NCI-H146 treated with DMSO at 0.1 percent for 48 hours (cell line): ENCODE data around the gene ZMYM5.
"Not testable (repeated sequence)": the region's sequence is repeated elsewhere in the genome, so short reads cannot be mapped to it uniquely, and the experiment has no call there.

Experiments used
- DNase-seq: peaks from one replicate; lab custom pipeline; 2025; ENCODE audit not compliant: unreplicated experiment; lab: John Stamatoyannopoulos, UW

Gene ZMYM5

GRCh38 chr13:19863323-19864023, at the start of gene ZMYM5:
ZMYM5 (minus strand) TSS chr13:19863649; CDS start chr13:19852180, 11,469 bp downstream.
- DNase-seq = peak; percentile 82

- no peak for DNase-seq
These were observed 47.1 kb upstream of the ZMYM5 start for GRCh38 chr13:19910336-19911072.

DNA sequence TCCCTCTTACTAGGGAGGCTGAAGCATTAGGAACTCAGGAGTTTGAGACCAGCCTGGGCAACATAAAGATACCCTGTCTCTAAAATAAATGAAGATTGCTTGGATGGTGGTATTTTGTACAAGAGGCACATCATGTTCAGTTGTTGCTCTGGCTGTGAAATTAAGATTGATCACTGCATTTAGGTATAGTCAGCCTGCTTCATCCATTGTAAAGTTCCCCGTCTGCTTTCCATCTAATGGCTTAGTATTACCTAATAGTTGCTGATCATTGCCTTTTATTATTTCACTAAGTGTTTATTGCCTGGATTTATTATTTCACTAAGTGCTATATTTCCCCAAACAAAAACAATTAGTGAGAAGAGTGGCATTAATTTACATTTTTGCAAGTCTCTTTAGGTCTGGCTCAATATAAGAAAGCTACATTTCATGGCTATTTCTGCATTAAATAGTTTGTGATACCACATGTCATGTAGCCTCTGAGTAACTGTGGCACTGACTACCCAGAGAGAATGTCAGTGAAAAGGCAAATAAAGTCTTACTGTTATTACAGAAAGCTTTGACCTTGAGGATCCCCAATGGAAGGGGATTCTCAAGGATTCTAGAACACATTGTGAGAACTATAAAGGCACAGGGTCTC, 45.0 kb upstream of the ZMYM5 start:
- DNase-seq = no peak

DNA sequence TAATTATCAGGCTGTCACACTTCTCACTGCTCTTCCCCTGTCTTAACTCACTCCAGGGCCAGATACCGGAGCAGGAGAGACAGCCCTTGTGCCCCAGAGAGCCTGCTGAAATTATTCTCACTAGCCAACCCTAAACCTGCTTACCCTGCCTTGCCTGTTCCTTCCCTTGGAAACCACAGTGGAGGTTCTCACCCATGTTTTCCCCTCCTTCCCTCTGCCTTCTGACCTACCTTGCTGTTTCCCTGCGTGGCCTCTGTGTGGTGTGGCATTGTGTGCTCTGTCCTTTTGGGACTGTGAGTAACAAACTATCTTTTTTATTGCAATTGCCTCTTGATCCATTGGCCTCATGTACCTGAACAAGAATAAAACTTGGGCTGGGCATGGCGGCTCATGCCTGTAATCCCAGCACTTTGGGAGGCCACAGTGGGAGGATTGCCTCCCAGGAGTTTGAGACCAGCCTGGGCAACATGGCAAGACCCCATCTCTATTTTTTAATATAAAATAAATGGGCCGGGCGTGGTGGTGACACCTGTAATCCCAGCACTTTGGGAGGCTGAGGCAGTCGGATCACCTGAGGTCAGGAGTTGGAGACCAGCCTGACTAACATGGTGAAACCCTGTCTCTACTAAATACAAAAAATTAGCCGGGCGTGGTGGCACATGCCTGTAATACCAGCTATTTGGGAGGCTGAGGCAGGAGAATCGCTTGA, 42.2 kb upstream of the ZMYM5 start:
- not testable (repeated sequence) for DNase-seq

DNA sequence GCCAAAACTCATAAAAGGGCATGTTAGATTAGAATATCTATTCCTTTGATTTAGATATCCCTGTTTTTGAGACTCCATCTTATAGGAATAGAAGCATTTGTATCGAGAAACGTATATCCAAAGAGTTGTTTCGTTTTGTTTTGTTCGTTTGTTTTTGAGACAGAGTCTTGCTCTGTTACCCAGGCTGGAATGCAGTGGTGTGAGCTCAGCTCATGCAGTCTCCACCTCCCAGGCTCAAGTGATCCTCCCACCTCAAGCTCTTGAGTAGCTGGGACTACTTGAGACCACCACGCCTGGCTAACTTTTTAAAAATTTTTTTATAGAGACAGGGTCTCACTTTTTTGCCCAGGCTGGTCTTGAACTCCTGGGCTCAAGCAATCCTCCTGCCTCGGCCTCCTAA, 26.6 kb upstream of the ZMYM5 start:
- no peak for DNase-seq

GRCh38 chr13:19888799-19889198, 25.4 kb upstream of the ZMYM5 start:
- no peak for DNase-seq

GRCh38 chr13:19882231-19882630, 18.8 kb upstream of the ZMYM5 start:
- DNase-seq = no peak

DNA sequence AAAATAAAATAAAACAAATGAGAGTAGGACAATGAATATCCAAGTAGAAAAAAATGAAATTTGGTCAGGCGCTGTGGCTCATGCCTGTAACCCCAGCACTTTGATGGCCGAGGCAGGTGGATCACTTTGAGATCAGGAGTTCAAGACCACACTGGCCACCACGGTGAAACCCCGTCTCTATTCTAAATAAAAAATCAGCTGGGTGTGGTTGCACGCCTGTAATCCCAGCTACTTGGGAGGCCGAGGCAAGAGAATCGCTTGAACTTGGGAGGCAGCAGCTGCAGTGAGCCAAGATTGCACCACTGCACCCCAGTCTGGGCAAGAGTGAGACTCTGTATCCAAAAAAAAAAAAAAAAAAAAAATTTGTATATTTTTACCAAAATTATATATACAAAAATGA, 18.2 kb upstream of the ZMYM5 start:
- no peak for DNase-seq

- peak; percentile 63 for DNase-seq
These were observed 1.4 kb upstream of the ZMYM5 start for GRCh38 chr13:19864746-19865309.

- peak; percentile 19 for DNase-seq
These were observed 736 bp upstream of the ZMYM5 start for GRCh38 chr13:19864024-19864745.

- no peak for DNase-seq
These were observed 752 bp downstream of the ZMYM5 start for GRCh38 chr13:19862481-19863313.

GRCh38 chr13:19861762-19862161, 1.7 kb downstream of the ZMYM5 start:
- no peak for DNase-seq

DNA sequence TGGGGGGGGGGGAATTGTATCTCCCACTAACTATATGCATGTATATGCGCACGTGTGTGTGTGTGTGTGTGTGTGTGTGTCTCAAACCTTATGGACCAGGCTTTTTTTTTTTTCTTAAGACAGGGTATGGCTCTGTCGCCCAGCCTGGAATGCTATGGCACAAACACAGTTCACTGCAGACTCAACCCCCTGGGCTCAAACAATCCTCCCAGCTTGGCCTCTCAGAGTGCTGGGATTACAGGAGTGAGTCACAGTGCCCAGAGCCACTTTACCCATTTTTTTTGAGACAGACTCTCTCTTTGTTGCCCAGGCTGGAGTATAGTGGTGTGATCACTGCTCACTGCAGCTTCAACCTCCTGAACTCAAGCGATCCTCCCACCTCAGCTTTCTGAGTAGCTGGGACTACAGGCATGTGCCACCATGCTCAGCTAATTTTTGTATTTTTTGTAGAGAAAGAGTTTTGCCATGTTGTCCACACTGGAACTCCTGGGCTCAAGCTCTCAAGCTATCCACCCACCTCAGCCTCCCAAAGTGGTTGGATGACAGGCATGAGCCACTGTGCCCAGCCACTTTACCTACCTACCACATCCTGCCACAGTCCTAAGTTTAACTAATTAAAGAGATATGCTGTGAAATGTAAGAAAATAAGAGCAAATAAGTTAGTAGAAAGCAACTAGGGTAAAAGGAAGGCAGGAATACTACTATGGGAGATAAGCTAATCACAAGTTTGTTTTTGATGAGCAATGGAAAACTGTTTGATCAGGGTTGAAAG, 2.4 kb downstream of the ZMYM5 start:
- DNase-seq = no peak

DNA sequence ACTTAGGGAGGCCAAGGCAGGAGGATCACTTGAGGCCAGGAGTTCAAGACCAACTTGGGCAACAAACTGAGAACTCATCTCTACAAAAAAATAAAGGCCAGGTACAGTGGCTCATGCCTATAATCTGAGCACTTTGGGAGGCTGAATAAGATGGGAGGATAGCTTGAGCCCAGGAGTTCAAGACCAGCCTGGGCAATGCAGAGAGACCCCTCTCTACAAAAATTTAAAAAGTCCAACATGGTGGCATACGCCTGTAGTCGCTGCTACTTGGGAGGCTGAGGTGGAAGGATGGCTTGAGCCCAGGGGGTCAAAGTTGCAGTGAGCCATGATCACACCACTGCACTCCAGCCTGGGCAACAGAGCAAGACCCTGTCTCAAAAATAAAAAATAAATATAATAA, 5.8 kb downstream of the ZMYM5 start:
- not testable (repeated sequence) for DNase-seq

DNA sequence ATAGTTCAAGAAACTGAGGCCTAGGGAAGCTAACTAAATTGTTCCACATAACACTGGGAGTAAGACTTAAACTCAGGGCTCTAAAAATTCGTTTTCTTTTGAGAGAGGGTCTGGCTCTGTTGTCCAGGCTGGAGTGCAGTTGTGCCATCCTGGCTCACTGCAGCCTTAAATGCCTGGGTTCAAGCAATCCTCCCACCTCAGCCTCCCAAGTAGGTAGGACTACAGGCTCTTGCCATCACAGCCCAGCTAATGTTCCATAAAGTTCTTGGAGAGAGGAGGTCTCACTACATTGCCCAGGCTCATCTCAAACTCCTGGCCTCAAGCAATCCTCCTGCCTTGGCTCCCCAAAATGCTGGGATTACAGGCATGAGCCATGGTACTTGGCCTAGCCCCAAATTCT, 10.7 kb downstream of the ZMYM5 start:
- DNase-seq = no peak

DNA sequence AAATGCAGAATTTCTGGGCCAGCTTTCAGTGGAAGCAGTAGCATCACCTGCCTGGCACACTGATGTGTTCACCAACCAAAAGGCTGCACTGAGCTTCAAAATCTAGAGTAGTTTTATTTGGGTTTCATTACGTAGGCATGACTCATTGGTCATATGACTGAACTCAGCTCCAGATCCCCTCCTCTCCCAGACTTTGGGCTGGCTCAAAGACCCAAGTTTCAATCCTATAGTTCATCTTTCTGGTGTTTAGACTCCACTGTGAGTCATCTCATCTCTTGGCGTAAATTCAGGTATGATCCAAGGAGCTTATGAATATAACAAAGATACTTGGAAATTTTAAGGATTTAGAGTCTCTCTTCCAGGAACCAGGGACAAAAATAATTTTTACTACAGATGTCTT, 17.7 kb downstream of the ZMYM5 start:
- no peak for DNase-seq

DNA sequence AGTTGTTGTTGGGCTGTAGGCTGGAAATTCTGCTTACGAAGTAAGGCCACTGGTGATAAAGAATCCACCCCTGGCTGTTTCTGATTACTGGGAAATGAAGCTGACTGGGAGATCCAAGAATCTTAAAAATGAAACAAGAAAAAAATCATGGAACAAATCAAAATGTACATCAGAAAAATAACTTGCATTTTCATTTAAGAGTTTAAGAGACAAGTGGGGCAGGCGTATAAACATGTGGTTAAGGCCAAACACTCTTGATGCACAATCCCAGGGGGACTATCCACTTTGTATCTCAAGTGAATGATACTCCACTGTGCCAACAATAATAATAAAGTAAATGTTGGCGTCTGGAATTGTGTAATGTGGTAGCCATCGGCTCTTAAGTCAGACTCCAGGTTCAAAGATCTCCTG, 24.6 kb downstream of the ZMYM5 start:
- no peak for DNase-seq

DNA sequence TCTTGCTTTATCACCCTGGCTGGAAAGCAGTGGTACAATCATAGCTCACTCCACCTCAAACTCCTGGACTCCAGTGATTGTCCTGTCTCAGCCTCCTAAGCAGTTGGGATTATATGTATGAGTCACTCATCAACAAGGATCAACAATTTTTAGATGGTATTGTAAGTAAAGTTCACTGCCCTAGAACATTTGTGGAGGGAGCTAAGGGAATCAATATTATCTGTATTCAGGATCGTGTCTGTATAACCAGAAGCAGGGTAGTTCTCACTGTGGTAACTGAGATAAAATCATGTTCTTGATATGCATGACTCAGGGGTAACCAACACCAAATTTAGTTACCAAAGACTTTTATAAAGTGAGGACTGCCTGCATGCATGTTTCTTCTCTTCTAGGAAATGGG, 27.0 kb downstream of the ZMYM5 start:
- no peak for DNase-seq

GRCh38 chr13:19834704-19835103, 28.7 kb downstream of the ZMYM5 start:
- DNase-seq = no peak
